Measurements from ENCODE around the gene CHRNA10.

The CHRNA10 gene

GRCh38 chr11:3671334-3672254 lies at the start of gene CHRNA10:
Gene CHRNA10, minus strand, starts transcription at chr11:3671384. Its CDS starts 72 bp downstream, at chr11:3671312.
- CTCF ChIA-PET: interaction anchor here (1.9 kb wide), 1 partner anchor 15 kb away, joined by 7 read pairs; no protein-coding TSS in a partner anchor
- TF ChIP-seq, protein P1, sequence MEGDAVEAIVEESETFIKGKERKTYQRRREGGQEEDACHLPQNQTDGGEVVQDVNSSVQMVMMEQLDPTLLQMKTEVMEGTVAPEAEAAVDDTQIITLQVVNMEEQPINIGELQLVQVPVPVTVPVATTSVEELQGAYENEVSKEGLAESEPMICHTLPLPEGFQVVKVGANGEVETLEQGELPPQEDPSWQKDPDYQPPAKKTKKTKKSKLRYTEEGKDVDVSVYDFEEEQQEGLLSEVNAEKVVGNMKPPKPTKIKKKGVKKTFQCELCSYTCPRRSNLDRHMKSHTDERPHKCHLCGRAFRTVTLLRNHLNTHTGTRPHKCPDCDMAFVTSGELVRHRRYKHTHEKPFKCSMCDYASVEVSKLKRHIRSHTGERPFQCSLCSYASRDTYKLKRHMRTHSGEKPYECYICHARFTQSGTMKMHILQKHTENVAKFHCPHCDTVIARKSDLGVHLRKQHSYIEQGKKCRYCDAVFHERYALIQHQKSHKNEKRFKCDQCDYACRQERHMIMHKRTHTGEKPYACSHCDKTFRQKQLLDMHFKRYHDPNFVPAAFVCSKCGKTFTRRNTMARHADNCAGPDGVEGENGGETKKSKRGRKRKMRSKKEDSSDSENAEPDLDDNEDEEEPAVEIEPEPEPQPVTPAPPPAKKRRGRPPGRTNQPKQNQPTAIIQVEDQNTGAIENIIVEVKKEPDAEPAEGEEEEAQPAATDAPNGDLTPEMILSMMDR (IDR thresholded peaks at IDR 0.05; ENCODE audit: control extremely low read depth, extremely low read depth, low read depth, missing control alignments): no peak
- DNase-seq (ENCODE audit: extremely low spot score): no peak
- POLR2A ChIA-PET: no interaction called here

GRCh38 chr11:3712274-3712673 lies 41.1 kb upstream of the CHRNA10 start:
- TF ChIP-seq, protein P1 (IDR thresholded peaks at IDR 0.05; ENCODE audit: control extremely low read depth, extremely low read depth, low read depth, missing control alignments): no peak
- CTCF ChIA-PET: interaction anchor here (2.6 kb wide), 1 partner anchor 95 kb away, joined by 8 read pairs; the partner anchor contains the start of gene PGAP2
- DNase-seq (ENCODE audit: extremely low spot score): no peak
- POLR2A ChIA-PET: no interaction called here

- no peak for DNase-seq (ENCODE audit: extremely low spot score)
- CTCF ChIA-PET: interaction anchor here (0.8 to 2.6 kb wide), 3 partner anchors 9 to 97 kb away, joined by 3 to 8 read pairs (median 6); partner anchors contain the start of gene PGAP2
- POLR2A ChIA-PET: no interaction called here
- TF ChIP-seq, protein P1 (IDR thresholded peaks at IDR 0.05; ENCODE audit: control extremely low read depth, extremely low read depth, low read depth, missing control alignments): no peak
These were observed 39.5 kb upstream of the CHRNA10 start for GRCh38 chr11:3710485-3711259.

DNA sequence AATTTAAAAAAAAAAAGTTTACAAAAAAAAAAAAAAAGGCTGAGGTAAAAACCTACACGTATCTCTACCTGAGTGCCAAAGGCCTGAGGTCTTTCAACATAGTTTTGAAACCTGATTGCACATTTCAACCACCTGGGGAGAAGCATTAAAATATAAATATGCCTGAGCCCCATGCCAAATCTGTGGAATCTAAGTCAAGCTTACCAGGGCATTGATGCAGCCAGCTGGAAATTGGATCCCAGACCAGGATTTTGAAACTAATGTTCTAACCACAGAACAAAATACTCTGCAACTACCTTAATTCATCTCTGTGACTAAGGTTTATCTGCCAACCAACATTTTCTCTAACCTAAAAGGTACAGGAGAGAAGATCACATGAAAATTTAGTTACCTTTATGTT lies 38.8 kb upstream of the CHRNA10 start:
- no peak for DNase-seq (ENCODE audit: extremely low spot score)
- TF ChIP-seq, protein P1 (IDR thresholded peaks at IDR 0.05; ENCODE audit: control extremely low read depth, extremely low read depth, low read depth, missing control alignments): no peak
- ChIA-PET CTCF (interaction anchor here (0.8 to 2.6 kb wide), 2 partner anchors 13 to 98 kb away, joined by 3 to 8 read pairs; partner anchors contain the start of gene PGAP2), POLR2A (no interaction called here)

DNA sequence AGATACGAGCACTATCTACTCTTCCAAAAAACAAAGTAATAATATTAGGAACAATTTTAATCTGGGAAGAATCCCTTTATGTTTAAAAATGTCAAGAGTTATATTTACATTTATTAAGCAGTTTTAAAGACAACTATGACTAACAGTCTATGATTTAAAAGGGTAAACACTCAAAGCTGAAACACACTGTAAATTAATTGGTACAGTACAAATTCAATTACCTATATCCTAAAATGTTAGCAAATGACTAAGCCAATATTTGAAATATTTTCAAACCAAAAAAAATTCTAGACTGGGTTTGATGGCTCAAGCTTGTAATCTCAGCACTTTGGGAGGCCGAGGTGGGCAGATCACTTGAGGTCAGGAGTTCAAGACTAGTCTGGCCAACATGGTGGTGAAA lies 36.0 kb upstream of the CHRNA10 start:
- no peak for DNase-seq (ENCODE audit: extremely low spot score)
- CTCF ChIA-PET: no interaction called here
- POLR2A ChIA-PET: no interaction called here
- TF ChIP-seq, protein P1 (IDR thresholded peaks at IDR 0.05; ENCODE audit: control extremely low read depth, extremely low read depth, low read depth, missing control alignments): no peak

GRCh38 chr11:3703383-3703782 lies 32.2 kb upstream of the CHRNA10 start:
- POLR2A ChIA-PET: no interaction called here
- CTCF ChIA-PET: interaction anchor here (1.0 kb wide), 1 partner anchor 106 kb away, joined by 3 read pairs; no protein-coding TSS in a partner anchor
- no peak for DNase-seq (ENCODE audit: extremely low spot score)
- TF ChIP-seq, protein P1 (IDR thresholded peaks at IDR 0.05; ENCODE audit: control extremely low read depth, extremely low read depth, low read depth, missing control alignments): no peak
